ENCODE measurements around the gene TIMM22. TPM values are rescaled to one million over a fixed set of nuclear protein-coding genes. Genes with fewer than 3 reads are reported as not detected.

Gene TIMM22
- total RNA-seq, 1 experiment from 2014 or later: 20.0 TPM

- DNase-seq (ENCODE audit: low spot score): no peak
- POLR2A ChIA-PET (ENCODE audit: low non-redundant PET): no interaction called here
Observed at GRCh38 chr17:964876-965275, 32.1 kb upstream of the TIMM22 start.

GRCh38 chr17:965311-965989 lies 31.5 kb upstream of the TIMM22 start:
- Histone ChIP-seq H3K27ac (ENCODE audit: low read depth, low read length, poor library complexity, severe bottlenecking) (no peak overlapping the region), H3K9me3 (ENCODE audit: low read depth, low read length, poor library complexity, severe bottlenecking) (no peaks in the 10 kb centered on the region), H3K36me3 (ENCODE audit: insufficient read depth, low read length, poor library complexity, severe bottlenecking) (no peaks in the 10 kb centered on the region), H3K27me3 (replicated peaks; ENCODE audit: insufficient read depth, low read depth, low read length, poor library complexity) (peaks cover 25% of the 10 kb centered on the region), H3K4me3 (ENCODE audit: low read depth, low read length, poor library complexity, severe bottlenecking) (no peak overlapping the region), H3K4me1 (ENCODE audit: insufficient read depth, low read length, poor library complexity, severe bottlenecking) (peaks cover 34% of the 10 kb centered on the region)
- CTCF ChIA-PET: interaction anchor here (0.6 kb wide), 1 partner anchor 214 kb away, joined by 4 read pairs; the partner anchor contains the start of gene GEMIN4
- no TSS peak for BruUV-seq (replicated peaks)
- intact Hi-C loops (cut with micrococcal nuclease; ENCODE audit: unreplicated experiment): no loop called here
- POLR2A ChIA-PET (ENCODE audit: low non-redundant PET): interaction anchor here (0.5 kb wide), 1 partner anchor 90 kb away, joined by 4 read pairs; no protein-coding TSS in a partner anchor
- TF ChIP-seq EZH2 (IDR thresholded peaks at IDR 0.05; ENCODE audit: borderline replicate concordance, low read depth, low read length, poor library complexity, severe bottlenecking): no peak
- TF ChIP-seq CTCF (conservative IDR thresholded peaks at IDR 0.05; ENCODE audit: low read depth, low read length): no peak
- DNase-seq (ENCODE audit: low spot score): no peak

More at GRCh38 chr17:964876-965275, 32.1 kb upstream of the TIMM22 start:
- Histone ChIP-seq H3K27me3 (replicated peaks; ENCODE audit: insufficient read depth, low read depth, low read length, poor library complexity) (peaks cover 19% of the 10 kb centered on the region), H3K4me3 (ENCODE audit: low read depth, low read length, poor library complexity, severe bottlenecking) (no peak overlapping the region), H3K27ac (ENCODE audit: low read depth, low read length, poor library complexity, severe bottlenecking) (no peak overlapping the region), H3K36me3 (ENCODE audit: insufficient read depth, low read length, poor library complexity, severe bottlenecking) (no peaks in the 10 kb centered on the region), H3K4me1 (ENCODE audit: insufficient read depth, low read length, poor library complexity, severe bottlenecking) (peaks cover 31% of the 10 kb centered on the region), H3K9me3 (ENCODE audit: low read depth, low read length, poor library complexity, severe bottlenecking) (no peaks in the 10 kb centered on the region)
- intact Hi-C loops (cut with micrococcal nuclease; ENCODE audit: unreplicated experiment): no loop called here
- CTCF ChIA-PET: no interaction called here
- BruUV-seq (replicated peaks): no TSS peak
- TF ChIP-seq CTCF (conservative IDR thresholded peaks at IDR 0.05; ENCODE audit: low read depth, low read length): no peak
- no peak for TF ChIP-seq EZH2 (IDR thresholded peaks at IDR 0.05; ENCODE audit: borderline replicate concordance, low read depth, low read length, poor library complexity, severe bottlenecking)

- CTCF ChIA-PET: no interaction called here
- Histone ChIP-seq H3K9me3 (ENCODE audit: low read depth, low read length, poor library complexity, severe bottlenecking) (no peaks in the 10 kb centered on the region), H3K36me3 (ENCODE audit: insufficient read depth, low read length, poor library complexity, severe bottlenecking) (no peaks in the 10 kb centered on the region), H3K27me3 (replicated peaks; ENCODE audit: insufficient read depth, low read depth, low read length, poor library complexity) (peaks cover 41% of the 10 kb centered on the region), H3K4me3 (ENCODE audit: low read depth, low read length, poor library complexity, severe bottlenecking) (no peak overlapping the region), H3K4me1 (ENCODE audit: insufficient read depth, low read length, poor library complexity, severe bottlenecking) (peaks cover 34% of the 10 kb centered on the region), H3K27ac (ENCODE audit: low read depth, low read length, poor library complexity, severe bottlenecking) (no peak overlapping the region)
- no peak for TF ChIP-seq EZH2 (IDR thresholded peaks at IDR 0.05; ENCODE audit: borderline replicate concordance, low read depth, low read length, poor library complexity, severe bottlenecking)
- no peak for TF ChIP-seq CTCF (conservative IDR thresholded peaks at IDR 0.05; ENCODE audit: low read depth, low read length)
- intact Hi-C loops (cut with micrococcal nuclease; ENCODE audit: unreplicated experiment): no loop called here
- no peak for DNase-seq (ENCODE audit: low spot score)
- BruUV-seq (replicated peaks): no TSS peak
- POLR2A ChIA-PET (ENCODE audit: low non-redundant PET): no interaction called here
Observed at GRCh38 chr17:967122-967521, 29.8 kb upstream of the TIMM22 start.

Measured in A673 (cell line).